Measurements from ENCODE around the gene TESMIN.

- TF ChIP-seq POLR2AphosphoS5 (IDR thresholded peaks at IDR 0.05) = no peak
- no peak for TF ChIP-seq POLR2A (IDR thresholded peaks at IDR 0.05)
- TF ChIP-seq CTCF (IDR thresholded peaks at IDR 0.05) = no peak
- TF ChIP-seq EP300 (IDR thresholded peaks at IDR 0.05) = no peak
These were observed 87.8 kb downstream of the TESMIN start for GRCh38 chr11:68663482-68664010.

All from upper lobe of left lung (tissue), 4 donors.